OCI-LY1 (cell line): ENCODE results near the gene NMB.
"Not testable (repeated sequence)": the region's sequence is repeated elsewhere in the genome, so short reads cannot be mapped to it uniquely, and the experiment has no call there.

Experiments used
- CTCF ChIP-seq: fragments of 200-600 bp; sonication (generic), shearing (Covaris generic); IDR thresholded peaks from 2 replicates; pipeline ENCODE4 v1.5.1; 2017; ENCODE audit warnings: mild to moderate bottlenecking, antibody characterized with exemption, low read length, moderate library complexity, mixed read lengths
- EZH2 ChIP-seq: fragments of 200-600 bp; sonication (generic), shearing (Covaris generic); IDR thresholded peaks from 2 replicates; pipeline ENCODE4 v1.8.0; 2017; ENCODE audit warnings: borderline replicate concordance, mixed run types, mild to moderate bottlenecking, antibody characterized with exemption, low read length, moderate library complexity, mixed read lengths

GRCh38 chr15:84641871-84642270 is 16.1 kb downstream of the NMB start:
- not testable (repeated sequence) for TF ChIP-seq CTCF, EZH2
